Breast epithelium (tissue), 3 donors: ENCODE measurements around the gene TENM4.

ENCODE experiments used
- CTCF ChIP-seq, 3 donors: fragments of 450-650 bp; IDR thresholded peaks; one replicate each; pipeline ENCODE4 v1.5.1; 2016 to 2017; ENCODE audit warnings: antibody characterized with exemption in 3 of 3, mild to moderate bottlenecking in 3 of 3, moderate library complexity in 3 of 3
- POLR2AphosphoS5 ChIP-seq, 3 donors: sonication (generic); formaldehyde crosslinking; IDR thresholded peaks; one replicate each; pipeline ENCODE4 v1.6.1; 2017; ENCODE audit warnings: antibody characterized with exemption in 3 of 3

DNA sequence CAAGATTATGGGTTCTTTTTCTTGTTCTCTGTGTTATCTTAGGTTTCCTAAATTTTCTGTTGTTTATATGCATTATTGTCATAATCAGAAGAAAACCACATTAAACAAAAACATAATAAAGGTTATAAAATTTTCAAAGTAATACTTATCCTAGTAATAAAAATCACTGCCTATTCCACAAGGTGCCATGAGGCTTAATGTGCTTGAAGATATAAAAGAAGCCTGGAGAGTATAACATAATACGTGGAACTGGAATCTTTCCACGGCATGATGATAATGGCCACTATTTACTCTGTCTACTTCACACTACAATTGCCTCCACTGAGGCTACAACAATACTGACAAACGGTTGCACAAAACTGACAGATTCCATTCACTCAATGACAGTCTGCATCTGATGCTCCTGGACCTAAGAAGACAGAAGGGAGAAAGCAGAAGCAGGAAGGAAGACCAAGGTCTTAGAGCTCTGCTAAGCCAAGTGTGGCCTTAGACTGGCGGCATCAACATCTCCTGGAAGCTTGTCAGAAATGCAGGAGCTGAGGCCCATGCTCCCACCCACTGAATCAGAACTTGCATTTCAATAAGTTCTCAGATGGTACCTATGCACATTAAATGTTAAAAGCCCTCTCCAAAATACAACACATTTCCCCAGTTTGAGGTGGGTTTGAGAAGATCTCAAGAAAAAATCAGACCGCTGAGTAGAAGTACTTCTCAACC is 13.1 kb downstream of the TENM4 start:
- TF ChIP-seq CTCF (IDR thresholded peaks at IDR 0.05) (no peak), POLR2AphosphoS5 (IDR thresholded peaks at IDR 0.05) (no peak)
